Body of pancreas (tissue), 4 donors: ENCODE data around the gene PRCP.

Experiments used
- POLR2A ChIP-seq, 3 donors: fragments of 450-650 bp; IDR thresholded peaks; one replicate each; pipeline ENCODE4 v1.6.1; 2016; ENCODE audit warnings: antibody characterized with exemption in 3 of 3, mild to moderate bottlenecking in 2 of 3
- TF ChIP-seq, protein P1 (sequence below), 7 experiments: fragments of 450-650 bp in 4 of 7; fragments of 200-600 bp in 3 of 7; sonication (generic) in 3 of 7; IDR thresholded peaks; one replicate each; pipeline ENCODE4 v1.5.1; 2016 to 2019; ENCODE audit warnings: antibody characterized with exemption in 7 of 7

GRCh38 chr11:82874646-82875523 is 25.3 kb downstream of the PRCP start:
- TF ChIP-seq, protein P1, sequence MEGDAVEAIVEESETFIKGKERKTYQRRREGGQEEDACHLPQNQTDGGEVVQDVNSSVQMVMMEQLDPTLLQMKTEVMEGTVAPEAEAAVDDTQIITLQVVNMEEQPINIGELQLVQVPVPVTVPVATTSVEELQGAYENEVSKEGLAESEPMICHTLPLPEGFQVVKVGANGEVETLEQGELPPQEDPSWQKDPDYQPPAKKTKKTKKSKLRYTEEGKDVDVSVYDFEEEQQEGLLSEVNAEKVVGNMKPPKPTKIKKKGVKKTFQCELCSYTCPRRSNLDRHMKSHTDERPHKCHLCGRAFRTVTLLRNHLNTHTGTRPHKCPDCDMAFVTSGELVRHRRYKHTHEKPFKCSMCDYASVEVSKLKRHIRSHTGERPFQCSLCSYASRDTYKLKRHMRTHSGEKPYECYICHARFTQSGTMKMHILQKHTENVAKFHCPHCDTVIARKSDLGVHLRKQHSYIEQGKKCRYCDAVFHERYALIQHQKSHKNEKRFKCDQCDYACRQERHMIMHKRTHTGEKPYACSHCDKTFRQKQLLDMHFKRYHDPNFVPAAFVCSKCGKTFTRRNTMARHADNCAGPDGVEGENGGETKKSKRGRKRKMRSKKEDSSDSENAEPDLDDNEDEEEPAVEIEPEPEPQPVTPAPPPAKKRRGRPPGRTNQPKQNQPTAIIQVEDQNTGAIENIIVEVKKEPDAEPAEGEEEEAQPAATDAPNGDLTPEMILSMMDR (IDR thresholded peaks at IDR 0.05), result no peak
- no peak for TF ChIP-seq POLR2A (IDR thresholded peaks at IDR 0.05)
